ENCODE data around the gene TRIM54. TPM values are rescaled to one million over a fixed set of nuclear protein-coding genes. Genes with fewer than 3 reads are reported as not detected.

The TRIM54 gene
- total RNA-seq, 1 experiment from 2014 or later: 3.3 TPM

DNA sequence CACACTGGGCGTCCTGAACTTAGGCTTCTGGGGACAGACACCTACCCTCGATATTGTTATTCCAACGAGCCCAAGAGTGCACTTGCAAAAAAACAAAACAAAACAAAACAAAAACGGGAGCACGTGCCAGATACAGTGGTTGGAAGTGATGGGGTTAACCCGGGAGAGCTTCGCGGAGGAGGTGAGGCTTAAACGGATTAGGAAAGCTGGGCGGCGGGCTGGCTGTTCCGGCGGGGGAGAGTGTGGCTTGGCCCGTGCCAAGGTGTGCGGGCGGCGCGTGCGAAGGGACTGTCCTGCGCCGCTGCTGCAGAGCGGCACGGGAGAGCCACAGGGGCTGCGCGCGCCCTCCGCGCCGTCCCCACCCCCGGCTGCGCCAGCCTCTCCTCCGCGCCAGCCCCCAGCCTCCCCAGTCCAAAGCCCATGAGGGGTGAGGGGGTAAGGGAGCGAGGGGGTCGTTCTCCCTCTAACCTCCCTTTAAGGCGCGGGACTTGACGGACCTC lies 17.9 kb upstream of the TRIM54 start (continued):
- TF ChIP-seq, protein P1, sequence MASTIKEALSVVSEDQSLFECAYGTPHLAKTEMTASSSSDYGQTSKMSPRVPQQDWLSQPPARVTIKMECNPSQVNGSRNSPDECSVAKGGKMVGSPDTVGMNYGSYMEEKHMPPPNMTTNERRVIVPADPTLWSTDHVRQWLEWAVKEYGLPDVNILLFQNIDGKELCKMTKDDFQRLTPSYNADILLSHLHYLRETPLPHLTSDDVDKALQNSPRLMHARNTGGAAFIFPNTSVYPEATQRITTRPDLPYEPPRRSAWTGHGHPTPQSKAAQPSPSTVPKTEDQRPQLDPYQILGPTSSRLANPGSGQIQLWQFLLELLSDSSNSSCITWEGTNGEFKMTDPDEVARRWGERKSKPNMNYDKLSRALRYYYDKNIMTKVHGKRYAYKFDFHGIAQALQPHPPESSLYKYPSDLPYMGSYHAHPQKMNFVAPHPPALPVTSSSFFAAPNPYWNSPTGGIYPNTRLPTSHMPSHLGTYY (CRISPR knock-in tag; IDR thresholded peaks at IDR 0.05): no peak
- TF ChIP-seq, protein P2, sequence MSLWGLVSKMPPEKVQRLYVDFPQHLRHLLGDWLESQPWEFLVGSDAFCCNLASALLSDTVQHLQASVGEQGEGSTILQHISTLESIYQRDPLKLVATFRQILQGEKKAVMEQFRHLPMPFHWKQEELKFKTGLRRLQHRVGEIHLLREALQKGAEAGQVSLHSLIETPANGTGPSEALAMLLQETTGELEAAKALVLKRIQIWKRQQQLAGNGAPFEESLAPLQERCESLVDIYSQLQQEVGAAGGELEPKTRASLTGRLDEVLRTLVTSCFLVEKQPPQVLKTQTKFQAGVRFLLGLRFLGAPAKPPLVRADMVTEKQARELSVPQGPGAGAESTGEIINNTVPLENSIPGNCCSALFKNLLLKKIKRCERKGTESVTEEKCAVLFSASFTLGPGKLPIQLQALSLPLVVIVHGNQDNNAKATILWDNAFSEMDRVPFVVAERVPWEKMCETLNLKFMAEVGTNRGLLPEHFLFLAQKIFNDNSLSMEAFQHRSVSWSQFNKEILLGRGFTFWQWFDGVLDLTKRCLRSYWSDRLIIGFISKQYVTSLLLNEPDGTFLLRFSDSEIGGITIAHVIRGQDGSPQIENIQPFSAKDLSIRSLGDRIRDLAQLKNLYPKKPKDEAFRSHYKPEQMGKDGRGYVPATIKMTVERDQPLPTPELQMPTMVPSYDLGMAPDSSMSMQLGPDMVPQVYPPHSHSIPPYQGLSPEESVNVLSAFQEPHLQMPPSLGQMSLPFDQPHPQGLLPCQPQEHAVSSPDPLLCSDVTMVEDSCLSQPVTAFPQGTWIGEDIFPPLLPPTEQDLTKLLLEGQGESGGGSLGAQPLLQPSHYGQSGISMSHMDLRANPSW (CRISPR knock-in tag; conservative IDR thresholded peaks at IDR 0.05; ENCODE audit: low read depth): no peak
- TF ChIP-seq, protein P3, sequence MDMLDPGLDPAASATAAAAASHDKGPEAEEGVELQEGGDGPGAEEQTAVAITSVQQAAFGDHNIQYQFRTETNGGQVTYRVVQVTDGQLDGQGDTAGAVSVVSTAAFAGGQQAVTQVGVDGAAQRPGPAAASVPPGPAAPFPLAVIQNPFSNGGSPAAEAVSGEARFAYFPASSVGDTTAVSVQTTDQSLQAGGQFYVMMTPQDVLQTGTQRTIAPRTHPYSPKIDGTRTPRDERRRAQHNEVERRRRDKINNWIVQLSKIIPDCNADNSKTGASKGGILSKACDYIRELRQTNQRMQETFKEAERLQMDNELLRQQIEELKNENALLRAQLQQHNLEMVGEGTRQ (CRISPR knock-in tag; IDR thresholded peaks at IDR 0.05): no peak
- TF ChIP-seq TCF7 (CRISPR knock-in tag; IDR thresholded peaks at IDR 0.05; ENCODE audit: low read depth) (no peak), OVOL2 (CRISPR knock-in tag; IDR thresholded peaks at IDR 0.05; ENCODE audit: borderline replicate concordance) (no peak), IRF2 (CRISPR knock-in tag; IDR thresholded peaks at IDR 0.05; ENCODE audit: borderline replicate concordance, low read depth) (no peak), ETV6 (CRISPR knock-in tag; IDR thresholded peaks at IDR 0.05) (0 out of 2 replicates have a peak, but pooled peaks have one; percentile 17), NR1H2 (CRISPR knock-in tag; IDR thresholded peaks at IDR 0.05) (no peak), MYBL2 (CRISPR knock-in tag; IDR thresholded peaks at IDR 0.05) (no peak), NFATC4 (CRISPR knock-in tag; IDR thresholded peaks at IDR 0.05) (no peak), ZBTB21 (CRISPR knock-in tag; IDR thresholded peaks at IDR 0.05; ENCODE audit: borderline replicate concordance) (peak; percentile 54; the same call in 1 of the 2 replicates), GTF2I (CRISPR knock-in tag; conservative IDR thresholded peaks at IDR 0.05) (no peak), FOXP1 (CRISPR knock-in tag; IDR thresholded peaks at IDR 0.05; ENCODE audit: borderline replicate concordance) (peak; percentile 74), ESRRA (CRISPR knock-in tag; IDR thresholded peaks at IDR 0.05; ENCODE audit: borderline replicate concordance) (no peak), JAZF1 (CRISPR knock-in tag; IDR thresholded peaks at IDR 0.05) (no peak), EMX1 (CRISPR knock-in tag; IDR thresholded peaks at IDR 0.05) (no peak), RORB (CRISPR knock-in tag; IDR thresholded peaks at IDR 0.05) (no peak)
- TF ChIP-seq, protein P4, sequence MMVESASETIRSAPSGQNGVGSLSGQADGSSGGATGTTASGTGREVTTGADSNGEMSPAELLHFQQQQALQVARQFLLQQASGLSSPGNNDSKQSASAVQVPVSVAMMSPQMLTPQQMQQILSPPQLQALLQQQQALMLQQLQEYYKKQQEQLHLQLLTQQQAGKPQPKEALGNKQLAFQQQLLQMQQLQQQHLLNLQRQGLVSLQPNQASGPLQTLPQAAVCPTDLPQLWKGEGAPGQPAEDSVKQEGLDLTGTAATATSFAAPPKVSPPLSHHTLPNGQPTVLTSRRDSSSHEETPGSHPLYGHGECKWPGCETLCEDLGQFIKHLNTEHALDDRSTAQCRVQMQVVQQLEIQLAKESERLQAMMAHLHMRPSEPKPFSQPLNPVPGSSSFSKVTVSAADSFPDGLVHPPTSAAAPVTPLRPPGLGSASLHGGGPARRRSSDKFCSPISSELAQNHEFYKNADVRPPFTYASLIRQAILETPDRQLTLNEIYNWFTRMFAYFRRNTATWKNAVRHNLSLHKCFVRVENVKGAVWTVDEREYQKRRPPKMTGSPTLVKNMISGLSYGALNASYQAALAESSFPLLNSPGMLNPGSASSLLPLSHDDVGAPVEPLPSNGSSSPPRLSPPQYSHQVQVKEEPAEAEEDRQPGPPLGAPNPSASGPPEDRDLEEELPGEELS (CRISPR knock-in tag; IDR thresholded peaks at IDR 0.05): peak; percentile 80
- TF ChIP-seq, protein P5, sequence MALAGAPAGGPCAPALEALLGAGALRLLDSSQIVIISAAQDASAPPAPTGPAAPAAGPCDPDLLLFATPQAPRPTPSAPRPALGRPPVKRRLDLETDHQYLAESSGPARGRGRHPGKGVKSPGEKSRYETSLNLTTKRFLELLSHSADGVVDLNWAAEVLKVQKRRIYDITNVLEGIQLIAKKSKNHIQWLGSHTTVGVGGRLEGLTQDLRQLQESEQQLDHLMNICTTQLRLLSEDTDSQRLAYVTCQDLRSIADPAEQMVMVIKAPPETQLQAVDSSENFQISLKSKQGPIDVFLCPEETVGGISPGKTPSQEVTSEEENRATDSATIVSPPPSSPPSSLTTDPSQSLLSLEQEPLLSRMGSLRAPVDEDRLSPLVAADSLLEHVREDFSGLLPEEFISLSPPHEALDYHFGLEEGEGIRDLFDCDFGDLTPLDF (CRISPR knock-in tag; IDR thresholded peaks at IDR 0.05): 0 out of 2 replicates have a peak, but pooled peaks have one; percentile 36
- TF ChIP-seq, protein P6, sequence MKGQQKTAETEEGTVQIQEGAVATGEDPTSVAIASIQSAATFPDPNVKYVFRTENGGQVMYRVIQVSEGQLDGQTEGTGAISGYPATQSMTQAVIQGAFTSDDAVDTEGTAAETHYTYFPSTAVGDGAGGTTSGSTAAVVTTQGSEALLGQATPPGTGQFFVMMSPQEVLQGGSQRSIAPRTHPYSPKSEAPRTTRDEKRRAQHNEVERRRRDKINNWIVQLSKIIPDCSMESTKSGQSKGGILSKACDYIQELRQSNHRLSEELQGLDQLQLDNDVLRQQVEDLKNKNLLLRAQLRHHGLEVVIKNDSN (CRISPR knock-in tag; IDR thresholded peaks at IDR 0.05): 0 out of 2 replicates have a peak, but pooled peaks have one; percentile 24
